Fibroblast of lung (primary cell): ENCODE measurements around the gene MRTO4.
"Not testable (repeated sequence)": the region's sequence is repeated elsewhere in the genome, so short reads cannot be mapped to it uniquely, and the experiment has no call there.

Experiments used
- CTCF ChIP-seq, 2 donors: IDR thresholded peaks in 1 of 2; conservative IDR thresholded peaks in 1 of 2; 1 replicate in 1 of 2; 2 replicates in 1 of 2; pipeline ENCODE4 v1.5.1; 2011 to 2012; ENCODE audit warnings: low read length in 2 of 2, control low read depth in 1 of 2, inconsistent platforms in 1 of 2, low read depth in 1 of 2, mild to moderate bottlenecking in 1 of 2
- EZH2 ChIP-seq: IDR thresholded peaks from 2 replicates; pipeline ENCODE4 v1.5.1; 2012; ENCODE audit warnings: low read length, control low read depth, mild to moderate bottlenecking; ENCODE audit errors: missing control alignments

DNA sequence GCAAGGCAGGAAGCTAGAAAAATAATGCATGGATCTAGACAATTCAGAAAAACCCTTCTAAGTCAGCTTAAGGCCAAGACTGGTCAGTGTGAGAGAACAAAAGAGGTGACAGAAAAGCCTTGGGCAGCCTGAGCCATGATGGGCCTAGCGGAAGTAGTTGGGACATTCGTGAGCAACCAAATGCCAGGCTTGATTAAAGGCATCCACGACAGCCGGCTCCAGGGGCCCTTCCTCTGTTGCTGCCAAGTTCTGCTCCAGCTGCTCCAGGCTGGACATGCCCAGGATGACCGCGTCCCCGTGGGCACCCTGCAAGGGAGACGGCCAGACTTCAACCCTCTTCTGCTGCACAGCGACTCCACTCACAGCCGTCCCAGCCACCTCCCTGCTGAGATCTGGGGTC, 52.5 kb downstream of the MRTO4 start:
- not testable (repeated sequence) for TF ChIP-seq EZH2; CTCF (conservative IDR thresholded peaks at IDR 0.05 in 1 of 2, IDR thresholded peaks at IDR 0.05 in 1 of 2; ENCODE audit: low read depth in 1 of 2, low read length in 2 of 2)
